ENCODE measurements around the gene DZIP1.
A peak's percentile ranks its signal among the peaks of the same experiment; 100 is the strongest.
"Not testable (repeated sequence)": the region's sequence is repeated elsewhere in the genome, so short reads cannot be mapped to it uniquely, and the experiment has no call there.

Gene DZIP1

DNA sequence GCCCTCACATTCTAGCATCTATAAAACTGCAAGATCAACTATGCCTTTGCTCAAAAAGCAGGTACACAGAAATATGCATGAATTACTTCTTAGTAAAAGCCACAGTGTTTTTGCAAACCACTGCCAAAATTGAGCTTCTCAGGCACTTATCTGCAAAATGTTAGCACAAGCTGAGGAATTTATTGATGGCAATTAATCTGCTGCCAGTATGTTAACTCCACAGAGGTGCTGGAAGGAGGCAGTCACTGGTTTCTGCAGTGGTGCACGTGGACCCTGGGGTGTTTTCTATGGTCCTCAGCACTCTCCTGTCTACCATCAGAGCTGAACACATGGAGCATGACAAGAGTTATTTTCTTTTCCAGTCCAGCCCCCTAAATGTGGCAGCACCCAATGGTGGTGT, 47.8 kb downstream of the DZIP1 start:
- DNase-seq, result no peak

DNA sequence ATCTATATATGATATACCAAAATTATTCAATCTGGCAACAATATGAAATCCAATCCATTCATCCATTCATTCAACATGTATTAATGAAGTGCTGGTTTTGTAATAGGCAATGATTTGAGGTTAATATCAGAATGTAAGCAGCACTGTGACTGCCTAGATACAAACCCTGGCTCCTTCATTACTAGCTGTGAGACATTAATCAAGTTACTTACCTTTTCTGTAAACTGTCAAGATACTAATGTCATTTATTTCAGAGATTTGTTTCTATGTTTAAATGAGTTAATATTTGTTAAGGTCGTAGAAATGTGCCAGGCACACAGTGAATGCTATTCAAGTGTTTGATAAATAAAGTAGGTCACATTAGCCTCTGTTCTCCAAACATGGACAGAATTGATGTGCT, 51.0 kb downstream of the DZIP1 start:
- DNase-seq, result no peak

DNA sequence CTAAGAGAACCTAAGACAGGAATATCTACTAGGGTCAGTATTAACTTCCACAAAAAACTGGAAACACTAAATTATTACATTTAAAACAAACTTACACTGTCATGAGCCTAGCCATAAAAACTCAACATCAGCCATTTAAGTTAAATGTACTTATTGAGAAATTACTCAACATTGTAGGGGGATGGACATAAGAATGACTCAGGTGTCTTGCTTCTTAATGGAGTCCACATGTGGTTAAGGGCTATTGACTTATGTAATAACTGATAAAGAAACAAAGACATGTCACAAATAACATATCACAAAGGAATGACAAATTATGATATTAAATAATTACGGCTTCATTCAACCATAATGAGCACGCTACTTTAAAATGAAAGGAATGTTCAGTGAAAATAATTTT, 55.8 kb downstream of the DZIP1 start:
- no peak for DNase-seq

DNA sequence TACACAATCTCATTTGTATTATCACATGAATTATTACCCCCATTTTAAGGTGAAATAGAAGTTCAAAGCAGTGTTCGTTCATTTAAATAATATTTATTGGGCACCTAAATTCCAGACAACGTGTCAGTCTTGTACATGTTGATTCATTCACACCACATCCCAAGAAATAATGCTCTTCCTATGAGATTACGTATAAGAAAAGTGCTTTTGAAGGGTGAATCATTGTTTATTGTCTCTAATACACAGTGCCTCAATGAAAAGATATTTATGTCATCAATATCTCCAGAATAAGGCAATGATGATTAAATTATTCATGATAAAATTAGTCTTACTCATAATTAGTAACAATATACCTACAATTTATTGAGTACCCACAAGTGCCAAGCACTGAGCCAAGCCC, 56.4 kb downstream of the DZIP1 start:
- no peak for DNase-seq

DNA sequence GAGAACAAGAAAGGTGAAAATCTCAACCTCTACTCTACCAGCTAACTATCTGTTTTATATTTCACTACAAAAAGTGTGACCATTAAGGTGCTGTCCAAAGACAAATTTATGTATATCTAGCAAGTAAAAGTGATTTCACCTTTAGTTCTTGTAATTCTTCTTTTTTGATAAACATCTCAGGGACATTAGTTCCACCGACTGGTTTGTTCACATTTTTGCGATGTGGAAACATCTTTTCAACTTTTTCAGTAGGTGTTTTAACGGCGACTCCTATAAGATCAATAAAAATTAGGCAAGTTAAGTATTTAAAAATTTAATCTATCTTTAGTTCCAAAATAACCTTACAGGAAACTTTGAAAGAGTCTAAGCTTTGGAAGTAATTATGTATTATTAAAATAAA, 58.6 kb downstream of the DZIP1 start:
- no peak for DNase-seq

DNA sequence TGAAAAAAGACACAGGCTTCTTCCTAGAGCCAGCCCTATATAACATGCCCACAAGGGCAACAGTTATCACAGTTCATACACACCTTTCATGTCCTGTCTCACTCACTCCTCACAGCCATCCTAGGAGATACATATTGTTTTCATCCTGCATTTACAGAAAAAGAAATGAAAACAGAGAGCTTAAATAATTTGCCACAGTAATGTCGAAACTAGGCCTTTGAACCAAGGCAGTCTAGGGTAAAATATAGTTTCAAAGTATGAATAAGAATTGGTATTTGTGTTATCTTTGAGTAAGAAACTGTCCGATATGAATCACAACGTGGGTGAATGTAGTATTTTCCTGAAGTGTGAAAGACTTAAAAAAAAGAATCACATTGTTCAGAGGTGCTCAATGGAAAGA, 65.2 kb downstream of the DZIP1 start:
- no peak for DNase-seq

DNA sequence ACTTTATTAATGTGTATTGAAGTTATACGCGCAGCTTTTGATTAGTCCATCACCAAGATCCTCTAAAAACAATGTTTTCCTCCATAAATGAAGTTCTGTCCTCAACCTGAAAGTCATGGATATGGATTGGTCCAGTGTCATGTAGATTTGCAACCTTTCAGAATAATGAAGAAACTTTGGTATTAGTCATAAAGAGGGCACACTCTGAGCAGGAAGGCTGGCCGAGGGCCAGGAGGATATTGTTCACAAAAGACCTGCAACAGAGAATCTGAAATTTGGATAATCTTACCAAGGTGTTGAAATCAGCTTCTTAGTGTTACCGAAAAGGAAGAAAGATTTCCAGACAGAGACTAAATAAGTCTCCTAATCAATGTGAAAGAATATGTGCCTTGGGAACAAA, 71.3 kb downstream of the DZIP1 start:
- no peak for DNase-seq

DNA sequence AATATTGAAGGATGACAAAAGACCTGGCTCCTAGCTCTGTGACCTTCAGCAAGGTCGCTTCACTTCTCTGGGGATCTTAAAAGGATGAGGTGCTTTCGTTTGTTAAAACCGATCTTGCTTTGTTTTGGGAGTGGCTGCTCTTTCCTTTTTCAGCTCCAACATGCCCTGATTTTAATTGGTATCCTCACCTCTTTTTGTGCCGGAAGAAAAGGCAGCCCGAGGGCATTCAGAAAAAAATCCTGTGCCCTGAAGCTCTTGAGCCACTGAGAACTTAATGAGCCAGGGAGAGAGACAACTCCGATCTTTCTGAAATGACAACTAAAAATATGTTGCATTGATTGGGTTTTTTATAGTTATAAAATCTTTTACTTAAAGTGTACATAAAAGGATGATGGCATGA, 72.6 kb downstream of the DZIP1 start:
- DNase-seq, result no peak

DNA sequence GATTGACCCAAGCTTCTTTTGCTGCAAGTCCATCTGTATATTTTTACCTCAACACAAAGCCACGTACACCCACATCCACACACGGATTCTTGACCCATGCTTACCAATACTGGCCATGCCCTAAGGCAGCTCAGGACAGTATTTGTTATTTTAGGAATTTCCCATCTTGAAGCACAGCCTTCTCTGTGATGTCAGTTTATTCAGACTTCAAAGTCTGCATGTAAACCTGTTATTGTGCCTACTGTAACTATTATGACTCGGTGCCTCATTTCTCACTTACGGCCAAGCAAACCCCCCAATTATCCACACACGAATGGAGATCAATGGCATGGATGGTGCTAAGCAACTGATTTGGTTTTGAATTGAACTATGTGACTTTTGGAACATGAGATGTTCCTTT, 74.5 kb downstream of the DZIP1 start:
- no peak for DNase-seq

DNA sequence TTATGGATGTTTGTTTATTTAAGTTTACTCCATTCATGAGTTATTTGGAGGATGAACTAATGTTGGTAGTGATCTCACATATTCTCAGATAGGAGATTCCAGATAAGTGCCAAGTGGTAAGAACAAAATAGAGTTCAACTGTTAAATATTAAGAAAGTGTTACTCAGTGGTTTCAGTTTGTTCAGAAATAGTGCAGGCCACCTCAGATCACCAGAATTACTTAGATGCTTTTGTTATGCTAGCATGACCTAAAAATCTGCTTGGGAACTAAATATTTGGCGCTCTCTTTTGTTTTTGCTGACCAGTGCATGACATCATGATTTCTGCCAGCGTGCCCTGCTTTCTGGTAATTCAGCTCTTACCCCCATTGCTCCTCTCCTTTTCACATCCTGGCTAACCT, 76.4 kb downstream of the DZIP1 start:
- no peak for DNase-seq

DNA sequence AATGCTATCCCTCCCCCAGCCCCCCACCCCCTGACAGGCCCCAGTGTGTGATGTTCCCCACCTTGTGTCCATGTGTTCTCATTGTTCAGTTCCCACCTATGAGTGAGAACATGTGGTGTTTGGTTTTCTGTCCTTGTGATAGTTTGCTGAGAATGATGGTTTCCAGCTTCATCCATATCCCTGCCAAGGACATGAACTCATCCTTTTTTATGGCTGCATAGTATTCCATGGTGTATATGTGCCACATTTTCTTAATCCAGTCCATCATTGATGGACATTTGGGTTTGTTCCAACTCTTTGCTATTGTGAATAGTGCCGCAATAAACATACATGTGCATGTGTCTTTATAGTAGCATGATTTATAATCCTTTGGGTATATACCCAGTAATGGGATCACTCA, 78.7 kb downstream of the DZIP1 start:
- DNase-seq, result not testable (repeated sequence)

DNA sequence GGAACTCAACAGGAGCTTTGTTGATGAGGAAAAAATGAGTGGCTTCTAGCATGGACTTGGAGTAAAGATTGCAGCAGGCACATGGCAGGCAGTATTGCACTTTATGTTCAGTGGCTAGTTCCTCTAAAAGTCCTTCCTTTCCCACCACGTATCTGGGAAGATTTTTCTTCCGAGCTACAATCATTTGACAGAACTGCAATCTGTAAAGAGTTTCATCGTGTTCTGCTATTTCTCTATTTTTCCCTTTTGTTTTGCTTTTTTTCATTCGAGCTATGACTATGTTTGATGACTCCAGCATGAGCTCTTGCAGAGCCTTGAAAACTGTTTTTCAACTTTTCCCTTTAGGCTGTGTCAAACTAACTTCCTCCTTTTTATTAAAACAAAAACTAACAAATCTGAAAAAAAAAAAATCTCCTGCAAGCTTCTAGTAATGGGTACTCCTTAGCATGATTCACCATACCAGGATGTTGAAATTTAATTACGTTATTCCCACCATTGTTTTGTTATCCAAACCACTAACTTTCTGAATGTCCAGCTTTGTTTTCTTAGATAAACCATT, 79.7 kb downstream of the DZIP1 start:
- DNase-seq, result no peak

DNA sequence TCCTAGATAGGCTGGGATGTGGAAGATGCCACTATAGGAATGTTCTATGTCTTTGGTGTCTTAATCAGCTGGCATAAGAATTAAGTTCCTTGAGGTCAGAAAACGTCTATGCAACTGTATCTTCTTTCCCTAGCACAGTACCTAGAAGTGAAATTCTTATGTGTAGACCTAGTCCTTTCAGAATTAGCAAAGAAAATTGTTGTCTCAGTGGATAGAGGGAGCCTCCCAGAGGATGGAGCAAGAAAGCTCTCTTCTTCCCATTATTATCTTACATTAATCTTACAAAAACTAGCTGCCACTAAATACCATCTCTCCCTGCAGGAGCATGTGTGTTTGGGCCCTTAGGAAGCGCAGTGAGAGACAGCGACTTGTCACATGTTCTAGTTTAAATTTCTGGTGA, 80.4 kb downstream of the DZIP1 start:
- no peak for DNase-seq

DNA sequence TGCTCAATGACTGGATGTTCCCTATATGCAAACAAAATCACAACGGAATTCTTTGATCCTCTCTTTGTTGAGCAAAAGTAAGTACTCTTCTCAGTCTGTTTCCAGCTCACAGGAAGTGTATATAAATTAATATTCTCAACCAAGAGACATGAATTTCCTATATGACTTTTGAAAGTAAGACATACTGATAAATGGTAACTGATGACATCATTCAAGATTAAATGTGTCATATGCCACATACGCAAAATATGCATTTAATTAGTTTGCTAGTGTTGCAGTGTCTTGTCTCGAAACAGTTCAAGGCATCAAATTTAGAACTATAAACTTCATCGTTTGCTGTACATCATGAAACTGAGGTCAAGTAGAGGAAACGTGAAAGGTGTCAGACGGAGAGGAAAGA, 84.1 kb downstream of the DZIP1 start:
- DNase-seq, result no peak

DNA sequence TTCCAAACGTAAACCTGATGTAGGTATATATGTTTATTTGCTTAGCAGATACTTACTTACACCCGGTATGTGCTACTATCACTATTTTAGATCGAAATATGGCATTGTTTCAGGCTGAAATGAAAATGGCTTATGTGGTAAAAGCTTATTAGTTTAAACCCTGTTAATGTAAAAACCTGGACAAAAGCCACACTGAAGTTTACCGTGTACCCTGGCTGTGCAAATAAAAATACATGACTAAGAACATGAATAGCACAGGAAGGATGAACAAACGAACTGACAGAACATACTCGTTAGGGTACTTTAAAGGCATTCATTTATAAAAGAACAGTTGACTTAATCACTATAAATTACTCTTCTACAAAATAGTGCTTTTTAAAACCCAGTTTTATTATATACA, 85.4 kb downstream of the DZIP1 start:
- no peak for DNase-seq

DNA sequence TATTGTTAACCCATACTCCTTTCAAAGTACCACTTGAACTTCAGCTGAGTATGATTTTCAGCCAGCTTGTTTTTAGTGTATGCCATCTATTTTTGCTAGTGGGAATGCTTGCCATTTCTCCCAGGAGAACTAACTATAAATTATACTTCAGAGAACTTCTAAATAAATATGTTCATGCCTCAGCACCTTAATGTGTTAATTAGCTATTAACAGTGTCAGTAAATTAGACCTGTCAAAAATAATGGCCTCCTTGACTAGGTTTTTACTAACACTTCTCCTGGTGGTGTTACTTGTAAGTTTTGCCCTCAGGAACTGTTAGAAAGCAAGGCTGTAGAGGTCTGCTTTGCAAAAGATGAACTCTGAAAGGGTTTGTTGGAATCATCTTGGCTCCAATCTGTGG, 87.5 kb downstream of the DZIP1 start:
- DNase-seq, result no peak

DNA sequence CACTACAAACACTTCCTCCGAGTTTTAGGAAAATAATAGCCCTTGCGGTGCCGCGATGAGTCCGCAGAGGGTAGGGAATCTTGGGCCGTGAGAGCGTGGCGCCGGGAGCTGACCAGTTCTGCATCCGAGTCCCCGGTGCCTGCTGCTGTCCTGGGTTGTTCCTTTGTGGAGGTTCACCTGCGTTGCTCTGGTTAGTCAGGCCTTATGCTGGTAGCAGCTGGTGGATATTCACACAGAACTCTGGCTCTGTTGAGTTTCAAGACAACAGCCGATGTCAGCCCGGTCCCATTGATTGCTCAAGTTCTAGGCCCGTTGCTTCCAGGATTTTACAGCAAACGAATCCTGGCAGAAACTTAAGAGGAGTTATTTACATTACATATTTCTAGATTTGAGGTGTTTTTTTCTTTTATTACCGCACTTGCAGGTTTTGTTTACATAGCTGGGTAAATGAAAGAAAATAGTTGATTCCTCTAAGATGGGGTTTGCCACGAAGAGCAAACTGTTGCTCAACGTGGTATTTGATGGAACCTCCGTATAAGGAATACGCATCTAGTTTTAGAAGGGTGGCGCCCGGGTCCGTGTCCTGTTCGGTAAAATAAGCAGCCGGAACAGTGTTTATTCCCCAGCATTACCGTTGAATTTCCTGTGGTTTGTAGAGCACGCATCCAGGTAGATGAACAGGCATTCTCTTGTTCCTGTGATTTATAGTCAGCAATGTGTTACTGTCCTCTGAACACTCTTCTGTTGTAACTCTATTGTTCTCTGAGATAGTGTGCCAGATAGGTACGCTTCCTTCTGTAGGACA, 90.7 kb downstream of the DZIP1 start:
- peak in 1 of 2 experiments; percentile 18 for DNase-seq

DNA sequence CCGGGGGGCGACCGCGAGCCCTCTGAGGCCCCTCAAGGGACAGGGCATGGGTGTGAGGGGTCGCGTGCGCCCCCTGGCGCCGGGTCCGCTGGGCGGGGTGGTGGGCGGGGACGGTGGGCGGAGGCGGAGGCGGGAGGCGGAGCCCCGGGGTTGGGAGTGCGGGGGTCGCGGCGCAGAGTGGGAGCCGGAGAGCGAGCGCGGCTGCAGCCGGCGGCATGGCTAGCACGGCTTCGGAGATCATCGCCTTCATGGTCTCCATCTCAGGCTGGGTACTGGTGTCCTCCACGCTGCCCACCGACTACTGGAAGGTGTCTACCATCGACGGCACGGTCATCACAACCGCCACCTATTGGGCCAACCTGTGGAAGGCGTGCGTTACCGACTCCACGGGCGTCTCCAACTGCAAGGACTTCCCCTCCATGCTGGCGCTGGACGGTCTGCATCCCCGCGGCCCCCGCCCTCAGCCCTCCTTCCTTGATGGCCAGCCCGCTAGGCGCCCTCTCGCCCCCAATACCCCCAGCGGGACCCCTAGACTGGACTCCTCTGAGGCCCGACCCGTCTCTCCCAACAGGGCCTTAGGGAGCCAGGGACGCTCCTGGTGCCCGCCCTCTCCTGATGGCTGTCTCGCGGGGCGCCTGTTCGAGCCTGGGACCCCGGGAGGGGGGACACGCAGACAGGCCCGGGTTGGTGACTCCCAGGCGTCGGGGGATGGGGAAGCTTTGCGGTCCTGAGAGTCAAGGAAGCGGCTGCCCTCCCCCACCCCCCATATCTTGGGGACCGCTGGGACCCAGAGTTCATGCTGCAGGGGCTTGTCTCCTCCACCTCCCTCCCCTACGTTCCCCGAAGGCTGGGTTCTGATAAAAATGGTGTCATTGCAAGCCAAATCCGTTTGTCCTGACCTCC, 91.7 kb downstream of the DZIP1 start, which contains the start of gene CLDN10:
TSS of gene CLDN10 (plus strand) at position 182 of the 903 bp plus-strand sequence. CDS start at position 216, 34 bp downstream.
- DNase-seq, result peak in 1 of 2 experiments; percentile 32

DNA sequence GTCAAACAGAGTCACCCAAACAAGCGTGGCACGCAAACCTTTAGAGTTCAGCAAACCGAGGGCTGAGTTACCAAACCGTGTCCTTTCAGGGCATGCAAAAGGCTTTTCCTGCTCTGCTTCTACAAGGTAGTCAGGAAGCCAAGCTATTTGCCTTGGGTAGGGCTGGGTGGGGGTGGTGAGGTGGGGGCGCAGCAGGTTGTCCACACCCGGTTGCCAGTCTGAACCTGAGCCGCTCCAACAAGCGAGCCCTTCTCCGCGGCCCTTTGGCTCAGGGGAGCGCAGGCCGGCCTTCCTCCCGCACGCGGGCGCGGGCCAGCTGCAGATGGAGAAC, 92.3 kb downstream of the DZIP1 start:
- no peak for DNase-seq

DNA sequence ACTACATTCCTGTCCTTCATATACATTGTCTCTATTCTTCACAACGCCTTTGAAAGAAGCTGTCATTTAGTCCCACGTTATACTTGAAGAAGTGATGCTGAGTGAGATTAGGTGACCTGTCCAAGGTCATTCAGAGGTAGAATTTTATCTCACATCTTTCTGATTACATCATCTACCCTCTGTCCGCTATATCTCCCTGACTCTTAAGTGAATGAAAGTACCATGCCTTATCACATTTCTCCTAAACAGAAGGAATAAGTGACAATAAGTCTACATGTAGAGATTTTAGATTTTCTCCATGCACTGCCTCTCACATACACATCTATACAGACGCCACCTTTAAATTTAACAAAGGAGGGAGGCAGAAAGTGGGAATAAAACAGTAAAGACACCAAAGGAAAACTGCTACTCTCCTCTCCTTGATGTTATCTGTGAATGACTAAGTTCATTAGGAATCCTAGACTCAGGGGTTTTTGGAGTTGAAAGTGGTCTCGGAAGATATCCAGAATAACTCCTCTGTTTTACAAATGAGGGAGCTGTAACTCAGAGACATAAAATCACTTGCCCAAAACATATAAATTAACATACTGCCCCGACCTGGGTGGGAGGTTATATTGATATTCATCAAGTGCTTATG, 96.9 kb downstream of the DZIP1 start:
- no peak for DNase-seq

DNA sequence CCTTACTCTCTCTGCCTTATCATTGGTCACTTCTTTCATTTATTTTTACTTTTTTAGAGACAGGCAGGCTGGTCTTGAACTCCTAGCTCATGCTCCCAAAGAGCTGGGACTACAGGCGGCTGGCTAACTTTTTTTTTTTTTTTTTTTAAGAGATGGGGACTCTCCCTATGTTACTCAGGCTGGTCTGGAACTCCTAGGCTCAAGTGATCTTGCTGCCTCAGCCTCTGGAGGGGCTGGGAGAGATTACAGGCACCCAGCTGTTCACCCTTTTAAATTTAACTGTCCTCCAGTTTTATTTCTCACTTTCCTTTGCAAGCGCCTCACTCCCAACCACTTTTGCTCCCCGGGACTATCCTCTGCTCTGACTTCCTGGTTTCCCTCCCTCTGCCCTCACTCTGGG, 97.6 kb downstream of the DZIP1 start:
- DNase-seq, result no peak

DNA sequence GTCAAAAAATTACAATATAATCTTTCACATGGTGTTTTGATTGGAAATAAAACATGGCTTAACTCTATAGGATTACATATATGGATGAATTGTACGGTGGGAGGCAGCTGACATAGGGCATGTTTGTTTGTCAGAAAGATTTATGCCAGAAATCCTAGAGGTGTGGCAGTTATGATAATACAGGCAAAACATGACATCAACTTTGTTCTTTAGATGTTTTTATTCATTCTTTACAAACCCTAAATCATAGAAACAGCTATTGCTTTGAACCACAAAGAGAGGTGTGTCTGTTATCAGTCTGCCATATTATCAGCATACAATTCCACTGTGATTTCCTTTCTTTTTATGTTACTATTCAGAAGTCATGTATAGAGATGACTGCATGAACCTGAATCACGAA, 100.2 kb downstream of the DZIP1 start:
- no peak for DNase-seq

DNA sequence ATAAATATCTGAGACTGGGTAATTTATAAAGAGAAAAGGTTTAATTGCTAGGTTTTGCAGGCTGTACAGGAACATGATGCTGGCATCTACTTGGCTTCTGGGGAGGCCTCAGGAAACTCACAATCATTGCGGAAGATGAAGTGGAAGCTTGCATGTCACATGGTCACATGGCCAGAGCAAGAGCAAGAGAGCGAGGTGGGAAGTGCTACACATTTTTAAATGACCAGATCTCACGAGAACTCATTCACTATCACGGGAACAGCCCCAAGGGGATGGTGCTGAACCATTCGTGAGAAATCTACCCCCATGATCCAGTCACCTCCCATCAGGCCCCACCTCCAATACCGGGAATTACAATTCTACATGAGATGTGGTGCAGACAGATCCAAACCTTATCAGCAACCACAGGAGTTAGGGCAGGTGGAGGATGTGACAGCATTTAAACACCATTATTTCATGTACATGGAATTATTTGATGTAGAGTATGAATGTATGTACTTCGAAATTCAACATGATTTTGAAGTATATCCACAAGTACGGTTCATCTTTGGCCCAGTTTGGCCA, 102.5 kb downstream of the DZIP1 start:
- no peak for DNase-seq

All from activated T-cell treated with anti-CD3 and anti-CD28 coated beads, Interleukin-2, amount 50 U/mL, for 48 hours (primary cell).